GM21717 (cell line): ENCODE measurements around the gene CADPS2.
"Not testable (repeated sequence)": the region's sequence is repeated elsewhere in the genome, so short reads cannot be mapped to it uniquely, and the experiment has no call there.

Experiments
- ATAC-seq: cut with Tn5 transposase; IDR thresholded peaks from one replicate; pipeline ENCODE4 v1.9.1; 2021; ENCODE audit warnings: mild to moderate bottlenecking, moderate library complexity; ENCODE audit not compliant: unreplicated experiment

Gene CADPS2

GRCh38 chr7:122302761-122303530, 583.3 kb downstream of the CADPS2 start:
- no peak for ATAC-seq

- ATAC-seq: no peak
These were observed 584.2 kb downstream of the CADPS2 start for GRCh38 chr7:122301858-122302760.

- no peak for ATAC-seq
These were observed 585.1 kb downstream of the CADPS2 start for GRCh38 chr7:122300956-122301833.

GRCh38 chr7:122300211-122300932, 585.9 kb downstream of the CADPS2 start:
- no peak for ATAC-seq

GRCh38 chr7:122299624-122300210, 586.5 kb downstream of the CADPS2 start:
- no peak for ATAC-seq

- no peak for ATAC-seq
These were observed 587.6 kb downstream of the CADPS2 start for GRCh38 chr7:122298618-122299017.

GRCh38 chr7:122298131-122298530, 588.1 kb downstream of the CADPS2 start:
- no peak for ATAC-seq

- ATAC-seq: no peak
These were observed 595.1 kb downstream of the CADPS2 start for GRCh38 chr7:122291189-122291588.

GRCh38 chr7:122290476-122290875, 595.8 kb downstream of the CADPS2 start:
- ATAC-seq: no peak

- no peak for ATAC-seq
These were observed 596.8 kb downstream of the CADPS2 start for GRCh38 chr7:122289426-122289825.

GRCh38 chr7:122284608-122285007, 601.7 kb downstream of the CADPS2 start:
- ATAC-seq: not testable (repeated sequence)

GRCh38 chr7:122273117-122273516, 613.1 kb downstream of the CADPS2 start:
- ATAC-seq: no peak

- no peak for ATAC-seq
These were observed 617.0 kb downstream of the CADPS2 start for GRCh38 chr7:122269241-122269640.
